Fibroblast of villous mesenchyme (primary cell): ENCODE measurements around the gene FGF2. TPM values are rescaled to one million over a fixed set of nuclear protein-coding genes. Genes with fewer than 3 reads are reported as not detected.
"Not testable (repeated sequence)": the region's sequence is repeated elsewhere in the genome, so short reads cannot be mapped to it uniquely, and the experiment has no call there.

ENCODE experiments used
- DNase-seq: peaks from one replicate; pipeline ENCODE4 v3.0.0-alpha.2; 2010; ENCODE audit warnings: low read depth
- H3K4me3 ChIP-seq: 2 replicates; pipeline ENCODE4 v1.5.1; 2011; ENCODE audit warnings: low read depth, mild to moderate bottlenecking, low read length
- total RNA-seq: library from RNA; depleted of rRNA; stranded (reverse); fragments of >200 nt; gene quantifications from 2 replicates; pipeline ENCODE4 v1.2.3, GENCODE V29; 2012
- TF ChIP-seq, protein P1 (sequence below): IDR thresholded peaks from 2 replicates; pipeline ENCODE4 v1.5.1; 2012; ENCODE audit warnings: low read depth, mild to moderate bottlenecking, low read length; ENCODE audit not compliant: insufficient read depth

Gene FGF2
- total RNA-seq, 1 donor: 176 TPM

DNA sequence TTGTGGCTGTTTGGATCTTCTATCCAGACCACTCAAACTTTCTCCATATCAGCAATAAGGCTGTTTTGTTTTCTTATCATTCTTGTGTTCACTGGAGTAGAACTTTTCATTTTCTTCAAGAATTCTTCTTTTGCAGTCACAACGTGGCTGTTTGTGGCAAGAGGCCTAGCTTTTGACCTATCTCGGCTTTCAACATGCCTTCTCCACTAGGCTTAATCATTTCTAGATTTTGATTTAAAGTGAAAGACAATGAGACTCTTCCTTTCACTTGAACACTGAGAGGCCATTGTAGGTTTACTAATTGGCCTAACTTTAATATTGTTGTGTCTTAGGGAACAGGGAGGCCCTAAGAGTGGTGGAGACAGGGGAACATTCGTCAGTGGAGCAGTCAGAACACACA, 19.1 kb downstream of the FGF2 start:
- H3K4me3 ChIP-seq: no peak overlapping the region
- TF ChIP-seq, protein P1, sequence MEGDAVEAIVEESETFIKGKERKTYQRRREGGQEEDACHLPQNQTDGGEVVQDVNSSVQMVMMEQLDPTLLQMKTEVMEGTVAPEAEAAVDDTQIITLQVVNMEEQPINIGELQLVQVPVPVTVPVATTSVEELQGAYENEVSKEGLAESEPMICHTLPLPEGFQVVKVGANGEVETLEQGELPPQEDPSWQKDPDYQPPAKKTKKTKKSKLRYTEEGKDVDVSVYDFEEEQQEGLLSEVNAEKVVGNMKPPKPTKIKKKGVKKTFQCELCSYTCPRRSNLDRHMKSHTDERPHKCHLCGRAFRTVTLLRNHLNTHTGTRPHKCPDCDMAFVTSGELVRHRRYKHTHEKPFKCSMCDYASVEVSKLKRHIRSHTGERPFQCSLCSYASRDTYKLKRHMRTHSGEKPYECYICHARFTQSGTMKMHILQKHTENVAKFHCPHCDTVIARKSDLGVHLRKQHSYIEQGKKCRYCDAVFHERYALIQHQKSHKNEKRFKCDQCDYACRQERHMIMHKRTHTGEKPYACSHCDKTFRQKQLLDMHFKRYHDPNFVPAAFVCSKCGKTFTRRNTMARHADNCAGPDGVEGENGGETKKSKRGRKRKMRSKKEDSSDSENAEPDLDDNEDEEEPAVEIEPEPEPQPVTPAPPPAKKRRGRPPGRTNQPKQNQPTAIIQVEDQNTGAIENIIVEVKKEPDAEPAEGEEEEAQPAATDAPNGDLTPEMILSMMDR: no peak
- no peak for DNase-seq

GRCh38 chr4:122847931-122848330, 21.3 kb downstream of the FGF2 start:
- H3K4me3 ChIP-seq: no peak overlapping the region

GRCh38 chr4:122849789-122850188, 23.2 kb downstream of the FGF2 start:
- not testable (repeated sequence) for DNase-seq, H3K4me3 ChIP-seq

More at GRCh38 chr4:122847931-122848330, 21.3 kb downstream of the FGF2 start:
- DNase-seq: no peak
- TF ChIP-seq, protein P1: no peak

DNA sequence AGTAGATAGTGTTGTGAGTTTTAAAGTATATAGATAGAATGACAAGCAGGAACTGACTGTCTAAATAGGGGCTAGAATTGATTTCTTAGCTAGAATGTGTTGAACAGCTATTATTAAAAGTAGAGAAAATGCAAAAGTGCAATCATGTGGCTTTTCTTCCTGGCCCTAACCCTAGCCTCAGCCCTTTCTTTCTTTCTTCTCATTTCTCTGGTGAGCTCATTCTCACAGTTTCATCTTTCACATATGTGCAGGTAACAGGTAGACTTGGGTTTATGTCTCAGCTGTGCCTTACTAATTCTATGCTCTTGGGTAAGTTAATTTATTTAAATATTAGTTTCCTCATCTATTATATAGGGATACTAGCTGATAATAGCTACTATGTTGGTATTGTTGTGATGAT, 24.9 kb downstream of the FGF2 start:
- no peak for DNase-seq
- TF ChIP-seq, protein P1: no peak
- H3K4me3 ChIP-seq: no peak overlapping the region

DNA sequence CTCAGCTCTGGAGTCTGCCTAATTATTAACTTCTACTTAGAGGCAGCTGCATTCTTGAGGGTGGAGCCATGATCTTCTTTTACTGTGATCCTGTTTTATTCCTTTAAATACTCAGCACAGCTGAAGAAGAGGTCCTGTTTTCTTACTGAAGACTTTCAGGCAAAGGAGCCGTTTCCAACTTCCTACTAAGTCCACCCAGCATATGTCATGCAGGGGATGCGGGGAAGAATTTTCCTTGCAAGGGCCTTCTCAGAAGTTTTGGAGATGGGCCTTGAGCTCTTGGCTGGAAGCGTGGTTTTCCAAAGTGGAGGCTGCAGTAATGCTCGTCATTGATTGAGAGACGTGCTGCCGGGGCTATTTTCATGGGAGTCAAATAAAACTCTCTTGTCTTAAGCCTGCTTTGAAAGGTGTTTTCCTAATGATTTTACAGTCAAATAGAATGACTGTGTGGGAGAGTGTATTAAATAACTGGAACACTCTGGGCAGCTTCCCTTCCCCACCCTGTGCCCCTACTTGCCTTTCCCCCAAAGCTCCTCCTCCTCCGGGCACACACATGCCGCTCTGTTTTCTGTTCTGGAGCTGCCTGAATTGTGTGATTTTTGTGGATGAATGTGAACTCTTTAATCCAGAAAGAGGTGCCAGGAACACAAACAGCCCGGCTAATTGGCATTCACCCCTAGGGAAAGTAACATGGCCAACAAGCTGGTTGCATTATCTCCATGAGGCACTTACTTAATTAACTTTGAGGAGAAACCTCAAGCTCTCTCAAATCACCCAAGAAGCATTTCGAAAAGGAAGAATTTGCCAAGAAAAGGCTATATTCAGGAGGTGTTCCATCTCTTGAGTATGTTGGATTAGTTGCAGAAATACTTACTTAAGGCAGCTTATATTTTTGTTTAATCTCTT, 28.1 kb downstream of the FGF2 start:
- DNase-seq: no peak
- H3K4me3 ChIP-seq: peak overlapping the region; percentile 17
- TF ChIP-seq, protein P1: no peak

DNA sequence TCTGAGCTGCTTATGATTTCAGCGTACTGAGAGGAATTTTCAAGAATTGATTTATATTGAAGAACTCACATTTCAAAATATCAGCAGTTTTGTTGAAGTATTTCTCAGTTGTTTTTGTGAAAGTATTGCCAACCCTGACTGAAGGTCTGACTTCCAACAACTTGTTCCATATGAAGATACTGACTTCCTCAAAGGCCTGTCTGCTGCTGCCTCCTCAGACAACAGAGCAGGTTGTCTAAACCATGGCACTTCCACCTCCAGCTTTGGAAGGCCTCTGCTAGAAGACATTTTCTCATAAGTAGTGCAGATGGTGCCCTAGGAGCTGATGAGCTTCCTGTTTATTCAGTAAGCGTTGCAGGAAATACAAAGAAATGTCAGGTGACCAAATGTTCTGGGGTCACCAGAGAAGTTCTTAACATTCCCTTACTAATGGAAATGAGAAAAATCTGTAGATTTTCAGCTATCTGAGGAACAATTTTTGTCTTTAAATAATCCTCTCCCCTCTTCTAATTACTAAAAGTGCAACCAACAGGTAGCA, 28.8 kb downstream of the FGF2 start:
- TF ChIP-seq, protein P1: no peak
- DNase-seq: no peak
- no peak overlapping the region for H3K4me3 ChIP-seq

DNA sequence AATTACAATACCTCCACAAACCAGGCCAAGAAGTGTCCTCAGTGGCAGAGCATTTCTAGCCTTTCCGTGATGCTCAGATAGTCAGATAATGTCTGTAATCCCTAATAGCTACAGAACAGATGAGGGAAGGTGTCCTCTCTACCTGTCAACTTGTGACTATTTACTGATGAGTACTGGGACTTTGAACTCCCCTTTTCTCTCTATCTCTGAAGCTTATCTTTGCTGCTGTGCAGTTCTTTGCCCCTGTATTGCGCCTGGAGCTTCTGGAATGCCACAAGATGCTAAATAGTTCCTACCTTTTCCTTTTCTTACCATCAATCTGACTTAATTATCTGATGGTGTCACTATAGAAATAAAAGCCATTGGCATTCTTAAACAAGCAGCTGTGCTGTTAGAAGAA, 30.5 kb downstream of the FGF2 start:
- H3K4me3 ChIP-seq: no peak overlapping the region
- TF ChIP-seq, protein P1: no peak
- DNase-seq: no peak
